Tongue (tissue), 2 donors: Measurements from ENCODE around the gene SHF. TPM values are rescaled to one million over a fixed set of nuclear protein-coding genes. Genes with fewer than 3 reads are reported as not detected.
"Not testable (repeated sequence)": the region's sequence is repeated elsewhere in the genome, so short reads cannot be mapped to it uniquely, and the experiment has no call there.

Experiments used
- DNase-seq: peaks from one replicate; pipeline ENCODE4 v3.0.0-alpha.2; 2015
- total RNA-seq: library from RNA; depleted of rRNA; stranded (reverse); fragments of >200 nt; gene quantifications from one replicate; pipeline ENCODE4 v1.2.3, GENCODE V29; 2014

Gene SHF
- total RNA-seq, 1 donor from 2014 or later = 7.3 TPM

DNA sequence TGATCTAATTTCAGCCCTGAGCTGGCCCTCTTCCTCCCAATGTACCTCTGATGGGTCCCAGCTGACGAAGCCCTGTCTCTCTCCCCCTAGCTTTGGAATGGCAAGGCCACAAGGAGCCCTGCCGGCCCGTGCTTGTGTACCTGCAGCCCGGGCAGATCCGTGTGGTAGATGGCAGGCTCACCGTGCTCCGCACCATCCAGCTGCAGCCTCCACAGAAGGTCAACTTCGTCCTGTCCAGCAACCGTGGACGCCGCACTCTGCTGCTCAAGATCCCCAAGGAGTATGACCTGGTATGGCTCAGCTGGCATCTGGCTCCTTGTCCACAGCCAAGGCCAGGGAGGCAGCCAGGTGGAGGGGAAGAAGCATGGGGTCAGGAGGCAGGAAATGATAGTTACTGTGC is 43.8 kb downstream of the SHF start:
- DNase-seq = no peak

DNA sequence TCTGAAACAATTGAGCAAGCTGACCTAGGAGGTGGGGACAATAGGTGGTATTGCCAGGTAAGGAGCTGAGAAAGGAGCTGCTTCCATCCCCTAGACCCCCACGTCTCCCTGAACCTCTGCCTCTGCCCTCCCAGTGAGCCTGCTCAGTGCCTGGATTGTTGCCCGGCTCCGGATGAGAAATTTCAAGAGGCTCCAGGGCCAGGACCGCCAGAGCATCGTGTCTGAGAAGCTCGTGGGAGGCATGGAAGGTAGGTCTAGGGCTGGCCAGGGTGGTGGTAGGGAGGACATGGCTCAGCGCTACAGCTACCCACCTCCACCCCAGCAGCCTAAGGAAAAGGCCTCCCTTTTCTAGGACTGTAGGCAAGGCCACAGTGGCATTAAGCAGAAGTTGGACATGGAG is 44.7 kb downstream of the SHF start:
- DNase-seq = no peak

DNA sequence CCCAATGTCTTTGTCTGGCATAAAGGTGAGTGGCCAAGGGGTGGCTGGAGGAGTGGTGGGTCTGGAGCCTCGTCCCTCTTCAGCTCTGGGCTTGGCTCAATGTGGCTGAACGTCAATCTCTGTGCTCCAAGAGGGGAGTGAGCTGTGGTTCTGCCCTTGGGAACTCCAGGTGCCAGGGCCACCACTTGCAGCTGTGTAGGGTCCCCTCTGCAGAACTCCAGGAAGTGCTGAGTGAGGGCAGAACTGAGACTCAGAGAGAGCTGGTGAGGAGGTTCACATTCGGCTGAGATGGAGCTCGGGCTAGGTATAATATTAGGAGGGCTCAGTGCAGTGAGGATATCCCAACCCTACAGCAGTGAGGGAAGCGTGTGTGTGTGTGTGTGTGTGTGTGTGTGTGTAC is 46.4 kb downstream of the SHF start:
- DNase-seq = no peak

DNA sequence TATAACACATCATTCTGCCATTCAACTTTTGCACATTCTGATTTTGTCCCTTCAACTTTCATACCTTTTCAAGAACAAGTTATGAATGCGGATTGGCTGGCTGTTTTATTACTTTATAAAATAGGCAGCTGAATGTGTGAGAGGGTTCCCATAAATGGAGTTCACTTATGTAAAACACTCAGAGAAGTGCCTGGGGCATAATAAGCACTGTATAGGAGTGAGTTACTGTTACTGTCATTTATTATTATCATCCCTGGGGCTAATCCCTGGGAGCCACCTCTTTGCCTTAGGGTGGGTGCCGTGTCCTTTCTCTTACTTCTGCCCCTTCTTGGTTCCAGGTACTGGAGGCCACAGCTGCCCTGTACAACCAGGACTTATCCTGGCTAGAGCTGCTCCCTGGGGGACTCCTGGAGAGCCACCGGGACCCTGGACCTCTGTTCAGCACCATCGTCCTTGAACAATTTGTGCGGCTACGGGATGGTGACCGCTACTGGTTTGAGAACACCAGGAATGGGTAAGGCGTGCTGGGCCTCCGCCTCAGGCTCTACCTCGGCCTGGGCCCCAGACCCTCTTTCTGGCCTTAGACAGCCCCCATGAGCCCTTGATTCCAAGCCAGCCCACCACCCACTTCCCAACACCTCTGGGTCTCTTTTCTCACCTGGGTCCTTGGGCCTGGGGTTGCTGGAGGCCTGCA is 47.1 kb downstream of the SHF start:
- DNase-seq = no peak

DNA sequence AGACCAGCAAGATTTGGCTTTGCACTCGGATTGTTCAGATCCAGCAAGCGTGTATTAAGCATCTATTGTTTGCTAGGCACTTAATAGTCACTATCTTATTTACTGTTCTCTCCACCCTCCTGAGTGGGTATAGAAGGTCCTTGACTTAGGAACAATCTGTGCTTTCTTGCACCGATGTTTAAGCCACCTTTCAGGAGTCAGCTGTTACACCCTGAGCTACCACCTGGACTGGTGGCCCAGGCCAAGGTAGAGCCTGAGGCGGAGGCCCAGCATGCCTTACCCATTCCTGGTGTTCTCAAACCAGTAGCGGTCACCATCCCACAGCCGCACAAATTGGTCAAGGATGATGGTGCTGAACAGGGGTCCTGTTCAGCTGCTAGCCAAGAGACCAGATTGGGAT is 48.0 kb downstream of the SHF start:
- DNase-seq = no peak

DNA sequence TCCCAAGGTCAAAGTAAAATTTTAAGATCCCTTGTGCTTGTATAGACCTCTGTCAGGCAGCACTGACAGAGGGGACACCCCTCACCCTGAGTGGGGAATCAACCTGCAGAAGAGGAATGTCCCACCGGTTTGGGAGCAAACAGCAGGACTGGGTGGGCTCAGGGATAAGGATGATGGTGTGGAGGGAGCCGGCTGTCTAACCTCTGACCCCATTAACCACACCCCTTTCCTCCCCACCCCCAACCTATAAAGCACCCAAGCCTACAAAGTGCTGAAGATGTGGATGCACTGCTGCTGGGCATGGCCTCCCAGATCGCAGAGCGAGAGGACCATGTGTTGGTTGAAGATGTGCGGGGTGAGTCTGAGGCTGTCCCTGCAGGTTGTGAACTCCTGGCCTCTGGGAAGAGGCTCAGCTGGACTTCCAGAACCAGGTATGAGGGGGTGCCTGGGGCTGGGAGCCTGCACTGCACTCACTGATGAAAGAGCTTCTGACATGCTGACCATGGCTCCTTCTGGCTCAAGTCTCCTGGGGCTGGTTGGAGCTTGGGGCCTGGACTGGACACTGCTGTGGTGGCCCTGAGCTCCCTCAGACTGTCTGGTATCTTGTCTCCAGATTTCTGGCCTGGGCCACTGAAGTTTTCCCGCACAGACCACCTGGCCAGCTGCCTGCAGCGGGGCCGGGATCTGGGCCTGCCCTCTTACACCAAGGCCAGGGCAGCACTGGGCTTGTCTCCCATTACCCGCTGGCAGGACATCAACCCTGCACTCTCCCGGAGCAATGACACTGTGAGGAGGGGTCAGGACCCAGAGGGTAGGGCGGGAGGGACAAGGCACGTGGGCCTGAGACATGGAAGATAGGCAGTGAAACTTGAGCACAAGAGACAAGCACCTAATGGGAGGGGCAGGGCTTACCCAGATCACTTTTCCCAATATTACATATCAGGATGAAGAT is 48.7 kb downstream of the SHF start:
- no peak for DNase-seq

DNA sequence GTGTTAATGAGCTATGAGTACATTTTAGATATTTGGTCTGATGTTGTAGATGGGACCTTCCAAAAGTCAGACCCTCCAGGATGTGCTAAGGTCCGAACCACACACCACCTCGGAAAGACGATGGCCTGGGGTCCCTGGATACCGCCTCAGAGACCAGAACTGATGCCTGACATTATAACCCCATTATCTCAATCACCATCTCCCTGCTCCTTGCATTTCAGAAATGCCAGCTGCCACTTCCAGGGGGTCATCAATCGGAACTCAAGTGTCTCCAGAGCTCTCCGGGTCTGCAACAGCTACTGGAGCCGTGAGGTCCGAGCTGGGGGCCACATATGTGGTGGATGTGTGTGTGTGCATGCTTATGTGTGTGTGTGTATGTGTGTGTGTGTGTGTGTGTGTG is 50.1 kb downstream of the SHF start:
- DNase-seq = no peak

DNA sequence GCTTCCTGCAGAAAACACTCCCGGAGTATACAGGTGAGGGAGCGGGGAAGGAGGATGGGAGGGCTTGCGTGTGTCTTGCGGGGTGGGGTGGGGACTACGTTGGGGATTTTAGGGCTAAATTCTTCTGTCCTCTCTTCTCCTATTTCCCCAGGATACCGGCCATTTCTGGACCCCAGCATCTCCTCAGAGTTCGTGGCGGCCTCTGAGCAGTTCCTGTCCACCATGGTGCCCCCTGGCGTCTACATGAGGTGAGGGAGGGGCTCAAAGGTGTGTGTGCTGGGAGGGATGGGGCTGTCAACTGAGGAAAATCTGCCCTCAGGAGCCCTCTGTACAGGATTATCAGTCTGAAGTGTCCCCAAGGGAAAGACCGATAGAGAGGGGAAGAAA is 51.4 kb downstream of the SHF start:
- no peak for DNase-seq

DNA sequence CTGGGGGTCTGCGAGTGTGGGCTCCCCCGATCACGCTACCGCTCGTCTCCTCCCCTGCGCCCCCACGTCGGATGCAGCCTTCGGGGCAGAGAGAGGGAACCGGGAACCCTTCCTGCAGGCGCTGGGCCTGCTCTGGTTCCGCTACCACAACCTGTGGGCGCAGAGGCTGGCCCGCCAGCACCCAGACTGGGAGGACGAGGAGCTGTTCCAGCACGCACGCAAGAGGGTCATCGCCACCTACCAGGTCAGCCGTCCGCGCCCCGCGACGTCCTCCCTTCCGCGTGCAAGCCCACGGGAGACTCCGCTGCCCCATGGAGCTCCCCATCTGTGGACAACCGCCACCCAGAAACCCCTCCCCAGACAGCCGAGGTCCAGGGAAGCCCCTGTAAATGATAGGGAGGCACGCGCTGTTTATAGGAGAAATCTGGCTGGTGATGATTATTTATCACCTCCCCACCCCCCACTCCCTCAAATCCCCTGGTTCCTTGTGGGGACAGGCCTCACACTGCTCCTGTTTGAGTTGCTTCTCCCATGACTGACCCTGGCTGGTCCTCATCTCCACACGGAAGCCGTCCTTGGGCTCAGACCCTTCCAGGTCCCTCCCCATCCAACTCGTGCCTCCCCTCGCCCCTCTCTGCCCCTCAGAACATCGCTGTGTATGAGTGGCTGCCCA is 51.9 kb downstream of the SHF start:
- DNase-seq = not testable (repeated sequence)

DNA sequence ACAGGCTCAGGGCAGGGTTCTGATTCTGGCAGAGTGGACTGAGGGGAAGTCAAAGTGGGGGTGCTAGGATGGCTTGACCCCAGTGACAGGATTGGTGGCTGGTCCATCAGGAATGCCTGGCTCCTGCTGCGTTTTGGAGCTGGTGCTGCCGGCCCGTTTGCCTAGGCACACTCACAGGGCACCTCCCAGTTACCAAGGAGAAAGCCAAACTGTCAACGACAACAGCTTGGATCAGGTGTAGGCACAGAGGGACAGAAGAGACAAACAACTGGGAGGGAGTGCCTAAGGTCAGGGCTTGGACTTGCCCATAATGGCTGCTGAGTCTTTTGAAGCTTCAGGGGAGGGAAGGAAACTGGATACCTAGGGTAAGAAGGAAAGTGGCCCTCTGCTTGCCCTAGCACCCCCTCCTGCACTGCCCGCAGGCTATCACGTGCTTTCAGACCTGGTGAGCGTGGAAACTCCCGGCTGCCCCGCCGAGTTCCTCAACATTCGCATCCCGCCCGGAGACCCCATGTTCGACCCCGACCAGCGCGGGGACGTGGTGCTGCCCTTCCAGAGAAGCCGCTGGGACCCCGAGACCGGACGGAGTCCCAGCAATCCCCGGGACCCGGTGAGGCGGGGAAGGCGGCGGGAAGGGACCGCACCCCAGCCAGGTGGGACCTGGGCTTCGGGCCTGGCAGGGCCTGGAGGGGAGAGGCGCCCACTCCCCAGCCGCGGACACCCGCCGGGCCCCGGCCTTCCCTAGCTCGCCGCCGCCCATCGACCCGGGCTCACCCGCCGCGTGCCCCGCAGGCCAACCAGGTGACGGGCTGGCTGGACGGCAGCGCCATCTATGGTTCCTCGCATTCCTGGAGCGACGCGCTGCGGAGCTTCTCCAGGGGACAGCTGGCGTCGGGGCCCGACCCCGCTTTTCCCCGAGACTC is 52.8 kb downstream of the SHF start:
- no peak for DNase-seq

DNA sequence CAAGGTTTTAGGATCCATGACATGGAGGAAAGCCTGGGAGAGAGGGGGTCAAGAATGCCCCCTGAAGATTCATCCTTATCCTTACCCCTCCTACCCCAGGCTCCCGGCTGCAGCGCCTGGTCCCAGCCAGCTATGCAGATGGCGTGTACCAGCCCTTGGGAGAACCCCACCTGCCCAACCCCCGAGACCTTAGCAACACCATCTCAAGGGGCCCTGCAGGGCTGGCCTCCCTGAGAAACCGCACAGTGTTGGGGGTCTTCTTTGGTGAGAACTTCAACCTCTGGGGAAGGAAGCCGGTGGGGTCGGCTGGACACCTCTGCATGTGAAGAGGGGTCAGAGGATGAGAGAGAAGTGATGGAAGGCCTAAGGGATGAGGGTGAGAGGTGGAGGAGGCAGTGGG is 53.7 kb downstream of the SHF start:
- no peak for DNase-seq

DNA sequence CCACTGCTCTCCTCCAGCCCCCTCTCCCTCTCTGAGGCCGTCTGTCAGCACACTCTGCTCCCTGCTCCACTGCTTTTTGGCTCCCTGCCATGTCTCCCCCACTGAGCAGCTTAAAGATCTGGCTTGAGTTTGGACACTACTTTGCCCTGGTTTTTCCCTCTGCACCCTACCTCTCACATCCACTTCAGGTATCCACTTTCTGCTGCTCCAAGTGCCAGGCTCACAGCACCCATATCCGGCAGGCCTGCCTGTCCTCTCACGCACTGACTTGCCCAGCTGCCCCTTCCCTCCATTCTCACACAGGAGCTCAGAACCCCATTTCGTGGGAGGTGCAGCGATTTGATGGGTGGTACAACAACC is 54.2 kb downstream of the SHF start:
- DNase-seq = no peak

DNA sequence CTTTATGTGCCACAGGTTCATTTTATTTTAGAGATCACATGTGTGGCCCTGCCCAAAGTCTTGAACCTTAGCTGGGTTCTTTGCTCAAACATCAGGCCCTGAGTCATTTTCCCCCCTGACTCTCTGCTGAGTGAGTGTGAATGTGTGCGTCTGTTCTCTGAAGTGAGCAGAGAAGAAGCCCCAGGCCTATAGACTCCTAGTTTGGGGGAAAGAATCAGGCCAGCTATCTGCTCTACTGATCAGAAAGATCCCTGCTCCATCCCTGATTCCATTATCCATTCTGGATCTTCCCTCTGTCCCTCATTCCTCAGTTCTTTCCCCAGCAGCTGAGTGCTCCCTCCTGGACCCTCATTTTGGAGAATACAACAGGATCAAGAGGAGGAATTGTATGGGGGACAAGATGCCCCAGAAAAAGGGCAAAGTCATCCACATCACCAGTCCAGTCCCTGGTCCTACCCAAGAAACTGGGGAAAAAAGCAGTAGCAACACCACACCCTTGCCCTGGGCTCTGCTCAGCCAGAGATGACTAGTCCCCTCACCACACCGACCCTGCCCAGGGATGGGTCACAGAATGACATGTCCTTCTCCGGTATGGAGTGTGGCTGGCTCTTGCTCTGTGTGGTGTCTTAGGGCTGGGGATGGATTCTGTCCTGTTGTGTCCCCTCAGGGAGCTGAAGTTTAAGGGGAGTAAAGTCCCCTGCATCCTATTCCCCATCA is 54.8 kb downstream of the SHF start:
- no peak for DNase-seq

DNA sequence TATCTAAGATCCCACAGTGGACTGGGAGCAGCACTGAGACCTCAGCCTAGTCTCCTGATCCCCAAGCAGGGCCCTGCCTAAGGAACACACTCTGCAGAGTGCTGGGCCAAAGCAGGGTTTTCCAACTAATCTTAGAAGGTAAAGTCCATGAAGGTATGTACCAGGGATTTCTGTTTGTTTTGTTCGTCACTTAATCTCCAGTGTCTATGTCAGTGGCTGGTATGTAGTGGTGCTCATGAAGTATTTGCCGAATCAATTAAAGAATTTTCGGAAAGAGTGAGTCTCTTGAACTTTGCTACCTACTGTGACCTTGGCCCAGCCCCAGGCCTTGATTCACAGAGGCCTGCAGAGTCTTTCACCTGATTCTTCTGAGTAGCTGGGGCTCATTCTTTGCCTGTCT is 56.3 kb downstream of the SHF start:
- DNase-seq = no peak

DNA sequence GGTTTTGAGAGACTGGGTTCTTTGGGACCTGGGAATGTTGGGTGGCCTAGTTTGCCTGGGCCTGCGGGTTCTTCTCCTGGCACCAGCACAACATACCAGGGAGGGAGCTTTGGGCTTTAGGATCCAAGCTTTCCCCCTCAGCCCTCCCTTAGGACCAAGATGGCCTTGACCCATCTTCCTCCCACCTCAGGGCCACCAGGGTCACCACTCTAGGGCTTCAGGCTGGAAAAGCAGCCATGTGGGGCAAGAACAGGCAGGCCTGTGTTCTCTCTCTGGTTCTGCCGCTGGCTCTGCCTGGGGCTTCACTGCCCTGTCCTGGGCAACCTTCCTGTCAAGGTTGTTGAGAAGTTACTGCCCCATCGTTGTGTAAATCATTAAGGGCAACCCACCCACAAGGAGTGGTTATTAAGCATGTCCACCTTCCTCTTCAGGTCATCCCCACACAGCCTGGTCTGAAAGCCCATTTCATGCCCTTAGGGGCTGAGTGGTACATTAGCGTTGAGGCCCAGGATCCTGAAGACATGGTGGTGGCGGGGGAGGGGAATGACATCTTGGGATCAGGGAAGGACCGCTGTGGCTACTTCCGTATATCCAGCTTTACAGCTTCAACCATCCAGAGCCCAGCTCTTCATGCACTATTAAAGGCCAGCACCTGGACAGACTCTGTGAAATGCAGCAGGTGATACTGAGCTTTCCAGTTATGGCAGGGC is 57.3 kb downstream of the SHF start:
- no peak for DNase-seq

DNA sequence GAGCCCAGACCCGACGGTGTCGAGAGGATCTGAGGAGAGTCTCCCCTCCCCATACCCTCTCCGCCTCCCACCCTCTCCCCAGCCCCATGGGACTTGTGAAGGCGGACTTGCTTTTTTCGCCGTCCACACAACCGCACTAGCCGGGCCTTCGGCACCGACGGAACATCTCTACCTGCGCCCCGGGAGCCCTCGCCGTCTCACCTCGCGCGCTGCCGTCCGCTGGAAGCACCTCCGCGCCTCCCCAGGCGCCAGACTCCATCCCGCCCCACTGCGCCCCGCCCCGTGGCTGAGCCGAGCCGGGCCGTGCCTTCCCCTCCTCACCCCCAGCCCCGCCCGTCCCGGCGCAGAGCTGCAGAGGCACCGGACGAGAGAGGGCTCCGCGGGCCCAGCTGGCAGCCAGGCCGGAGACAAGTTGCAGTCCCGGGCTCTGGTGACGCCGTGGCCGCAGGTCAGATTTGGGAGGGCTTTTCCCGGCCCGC is 58.1 kb downstream of the SHF start, which contains the start of the genes DUOX1 and DUOXA1:
DUOX1 (plus strand) TSS at position 344 of the 479 bp plus-strand sequence. CDS start 1,973 bp downstream, outside the sequence.
DUOXA1 (minus strand) TSS at position 229 of the 479 bp plus-strand sequence. CDS start 6,865 bp downstream, outside the sequence.
- peak; percentile 38 for DNase-seq

DNA sequence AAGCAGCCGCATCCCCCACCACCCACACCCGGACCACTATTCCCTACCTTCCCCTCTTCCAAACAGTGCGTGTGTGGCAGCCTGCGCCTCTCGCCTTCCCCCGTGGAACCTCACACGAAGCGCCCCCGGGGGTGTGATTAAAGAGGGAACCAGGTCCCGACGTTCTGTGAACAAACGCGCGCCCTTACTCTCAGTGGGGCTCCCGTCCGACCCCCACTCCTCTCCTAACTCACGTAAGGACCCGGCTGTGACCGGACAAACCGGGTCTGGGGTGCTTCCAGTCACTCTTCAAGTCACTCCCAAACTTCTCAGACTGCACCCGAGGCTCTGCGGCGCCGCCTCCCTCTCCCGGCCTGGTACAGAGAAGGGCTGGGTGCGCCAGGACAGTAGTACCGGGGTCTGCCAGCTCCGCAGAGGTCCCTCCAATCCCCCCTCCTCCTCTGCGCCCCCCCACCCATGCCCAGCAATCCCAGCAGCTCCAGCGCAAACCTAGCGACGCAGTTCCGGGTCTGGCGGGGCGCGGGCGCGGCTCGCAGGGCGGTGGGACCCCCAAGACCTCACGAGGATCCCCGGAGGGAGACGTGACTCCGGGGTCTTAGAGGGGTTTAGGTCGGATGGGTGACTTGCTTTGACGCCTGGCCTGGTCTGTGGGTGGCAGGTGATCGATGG is 58.7 kb downstream of the SHF start:
- no peak for DNase-seq

DNA sequence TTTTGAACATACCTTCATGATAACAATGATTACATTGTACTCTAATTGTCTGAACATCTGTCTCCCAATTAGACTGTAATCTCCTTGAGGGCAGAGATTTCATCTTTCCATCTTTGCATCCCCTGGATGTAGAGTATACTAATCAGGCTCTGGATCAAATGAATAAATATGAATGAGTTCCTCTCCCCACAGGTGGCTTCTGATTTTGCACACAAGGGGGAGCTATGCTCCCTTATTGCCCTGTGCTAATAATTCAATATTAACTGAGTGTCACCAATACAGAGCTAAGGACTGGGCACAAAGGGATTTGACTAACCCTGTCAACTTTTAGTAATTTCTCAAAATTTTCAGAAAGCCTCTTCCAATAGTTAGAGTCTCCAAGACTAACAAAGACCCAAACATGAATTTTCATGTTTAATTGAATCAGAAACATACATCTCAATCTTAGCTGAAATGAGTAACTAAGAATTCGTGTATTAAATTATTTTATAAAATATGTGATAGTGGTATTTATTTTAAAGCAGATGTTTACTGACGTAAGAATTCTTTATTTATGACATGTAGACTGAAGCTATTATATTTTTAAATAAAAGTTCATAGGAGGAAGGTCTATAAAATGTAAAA is 61.1 kb downstream of the SHF start:
- DNase-seq = peak; percentile 20

DNA sequence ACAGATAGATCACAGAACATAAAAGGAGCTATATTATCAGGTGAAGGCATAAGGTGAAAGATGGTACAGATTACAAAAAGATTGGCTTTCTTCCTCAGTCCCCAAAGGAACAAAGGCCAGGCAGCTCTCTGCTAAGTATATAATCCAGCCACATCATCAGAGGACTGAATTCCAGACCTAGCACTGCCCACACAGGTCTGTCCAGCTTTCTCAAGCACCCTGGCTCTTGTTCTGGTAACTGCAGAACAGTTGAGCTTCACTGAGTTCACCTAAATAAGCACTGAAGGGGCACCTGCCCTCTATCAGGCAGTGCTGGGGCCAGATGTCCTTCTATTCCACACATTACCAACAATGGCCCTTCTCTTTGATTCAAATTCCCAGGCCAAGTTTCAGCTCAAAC is 64.4 kb downstream of the SHF start:
- DNase-seq = no peak
